ENCODE data around the gene ENDOV. TPM values are rescaled to one million over a fixed set of nuclear protein-coding genes. Genes with fewer than 3 reads are reported as not detected.

The ENDOV gene
- total and polyA plus RNA-seq, 2 experiments from 2014 or later: 21.2 to 33.8 TPM

- Histone ChIP-seq H3K4me2 (no peak overlapping the region), H3K9me3 (ENCODE audit: low read depth) (no peaks in the 10 kb centered on the region), H3K9me2 (replicated peaks; ENCODE audit: insufficient read depth) (no peaks in the 10 kb centered on the region), H3K27ac (no peak overlapping the region), H3K27me3 (peaks cover 19% of the 10 kb centered on the region), H3K79me2 (no peaks in the 10 kb centered on the region), H3K4me3 (no peak overlapping the region), H4K20me1 (ENCODE audit: insufficient read depth, poor library complexity, severe bottlenecking) (no peaks in the 10 kb centered on the region), H2AFZ (no peak overlapping the region), H3K4me1 (ENCODE audit: insufficient read depth) (no peaks in the 10 kb centered on the region), H3K36me3 (replicated peaks; ENCODE audit: insufficient read depth, low read depth) (no peaks in the 10 kb centered on the region)
- TF ChIP-seq EZH2phosphoT487 (IDR thresholded peaks at IDR 0.05; ENCODE audit: low read depth, severe bottlenecking, unreplicated experiment): no peak
- TF ChIP-seq EZH2 (IDR thresholded peaks at IDR 0.05; ENCODE audit: borderline replicate concordance): no peak
- TF ChIP-seq CTCF (IDR thresholded peaks at IDR 0.05; ENCODE audit: poor library complexity): no peak
- no peak for DNase-seq (ENCODE audit: low spot score)
- WGBS (ENCODE audit: low lambda C conversion rate, missing lambda C conversion rate): 66% methylated on average over 20 of the region's 20 CpGs
Observed at GRCh38 chr17:80461528-80462160, 46.7 kb downstream of the ENDOV start.

- TF ChIP-seq CTCF (IDR thresholded peaks at IDR 0.05; ENCODE audit: poor library complexity) (no peak), EZH2 (IDR thresholded peaks at IDR 0.05; ENCODE audit: borderline replicate concordance) (no peak), EZH2phosphoT487 (IDR thresholded peaks at IDR 0.05; ENCODE audit: low read depth, severe bottlenecking, unreplicated experiment) (no peak)
- Histone ChIP-seq H3K36me3 (replicated peaks; ENCODE audit: insufficient read depth, low read depth) (no peaks in the 10 kb centered on the region), H3K79me2 (no peaks in the 10 kb centered on the region), H3K9me3 (ENCODE audit: low read depth) (no peaks in the 10 kb centered on the region), H3K4me1 (ENCODE audit: insufficient read depth) (no peaks in the 10 kb centered on the region), H3K4me3 (no peak overlapping the region), H3K9me2 (replicated peaks; ENCODE audit: insufficient read depth) (no peaks in the 10 kb centered on the region), H4K20me1 (ENCODE audit: insufficient read depth, poor library complexity, severe bottlenecking) (no peaks in the 10 kb centered on the region), H2AFZ (no peak overlapping the region), H3K27me3 (peaks cover 40% of the 10 kb centered on the region), H3K4me2 (no peak overlapping the region), H3K27ac (no peak overlapping the region)
- WGBS (ENCODE audit: low lambda C conversion rate, missing lambda C conversion rate): 89% methylated on average over 13 of the region's 13 CpGs
- DNase-seq (ENCODE audit: low spot score): no peak
Observed at GRCh38 chr17:80463784-80464400, 48.9 kb downstream of the ENDOV start.

- Histone ChIP-seq H3K4me1 (ENCODE audit: insufficient read depth) (no peaks in the 10 kb centered on the region), H3K9me3 (ENCODE audit: low read depth) (no peaks in the 10 kb centered on the region), H2AFZ (no peak overlapping the region), H3K79me2 (no peaks in the 10 kb centered on the region), H3K4me3 (no peak overlapping the region), H4K20me1 (ENCODE audit: insufficient read depth, poor library complexity, severe bottlenecking) (no peaks in the 10 kb centered on the region), H3K27me3 (peaks cover 41% of the 10 kb centered on the region), H3K4me2 (no peak overlapping the region), H3K36me3 (replicated peaks; ENCODE audit: insufficient read depth, low read depth) (no peaks in the 10 kb centered on the region), H3K27ac (no peak overlapping the region), H3K9me2 (replicated peaks; ENCODE audit: insufficient read depth) (no peaks in the 10 kb centered on the region)
- no peak for DNase-seq (ENCODE audit: low spot score)
- no peak for TF ChIP-seq CTCF (IDR thresholded peaks at IDR 0.05; ENCODE audit: poor library complexity)
- no peak for TF ChIP-seq EZH2phosphoT487 (IDR thresholded peaks at IDR 0.05; ENCODE audit: low read depth, severe bottlenecking, unreplicated experiment)
- no peak for TF ChIP-seq EZH2 (IDR thresholded peaks at IDR 0.05; ENCODE audit: borderline replicate concordance)
- WGBS (ENCODE audit: low lambda C conversion rate, missing lambda C conversion rate): 90% methylated on average over 8 of the region's 8 CpGs
Observed at GRCh38 chr17:80464486-80464885, 49.5 kb downstream of the ENDOV start.

Measured in hepatocyte (in vitro differentiated cells).